Fibroblast of lung (primary cell): Measurements from ENCODE around the gene C6orf136. TPM values are rescaled to one million over a fixed set of nuclear protein-coding genes. Genes with fewer than 3 reads are reported as not detected.

Experiments
- DNase-seq, 2 donors: peaks; one replicate each; pipeline versions ENCODE4 v3.0.0 to v3.0.0-alpha.2; 2010; ENCODE audit warnings: low read depth in 2 of 2
- H2AFZ ChIP-seq: 2 replicates; pipeline ENCODE4 v1.5.1; 2012; ENCODE audit warnings: low read length, control low read depth, inconsistent platforms
- H3K27ac ChIP-seq: 2 replicates; pipeline ENCODE4 v1.5.1; 2011; ENCODE audit warnings: low read length, control low read depth; ENCODE audit not compliant: insufficient read depth
- H3K27me3 ChIP-seq: 2 replicates; pipeline ENCODE4 v1.5.1; 2011; ENCODE audit warnings: mild to moderate bottlenecking, low read length; ENCODE audit not compliant: control insufficient read depth, insufficient read depth
- H3K36me3 ChIP-seq: 2 replicates; pipeline ENCODE4 v1.5.1; 2011; ENCODE audit warnings: low read length; ENCODE audit not compliant: control insufficient read depth, insufficient read depth
- H3K4me1 ChIP-seq: 2 replicates; pipeline ENCODE4 v1.5.1; 2011; ENCODE audit warnings: low read length; ENCODE audit not compliant: control insufficient read depth, insufficient read depth; ENCODE audit errors: extremely low read depth
- H3K4me2 ChIP-seq: 2 replicates; pipeline ENCODE4 v1.5.1; 2011; ENCODE audit warnings: low read length, control low read depth; ENCODE audit not compliant: insufficient read depth; ENCODE audit errors: extremely low read depth
- H3K4me3 ChIP-seq, 4 experiments: fragments of 200-600 bp in 1 of 4; sonication (generic) in 1 of 4; replicated peaks in 1 of 4; 2 replicates each; pipeline ENCODE4 v1.5.1; 2011 to 2016; ENCODE audit warnings: low read length in 4 of 4, low read depth in 3 of 4, mild to moderate bottlenecking in 3 of 4, control low read depth in 2 of 4, inconsistent platforms in 1 of 4, mixed read lengths in 1 of 4; ENCODE audit not compliant: insufficient read depth in 1 of 4; ENCODE audit errors: control extremely low read depth in 1 of 4
- H3K79me2 ChIP-seq: 2 replicates; pipeline ENCODE4 v1.5.1; 2012; ENCODE audit warnings: mild to moderate bottlenecking, low read length, inconsistent platforms; ENCODE audit not compliant: control insufficient read depth, insufficient read depth
- H3K9ac ChIP-seq: 2 replicates; pipeline ENCODE4 v1.5.1; 2011; ENCODE audit warnings: mild to moderate bottlenecking, low read length, control low read depth; ENCODE audit not compliant: insufficient read depth
- H3K9me3 ChIP-seq: 2 replicates; pipeline ENCODE4 v1.5.1; 2012; ENCODE audit warnings: low read depth, low read length; ENCODE audit not compliant: control insufficient read depth, insufficient read depth
- H4K20me1 ChIP-seq: 2 replicates; pipeline ENCODE4 v1.5.1; 2011; ENCODE audit warnings: low read length; ENCODE audit not compliant: control insufficient read depth, insufficient read depth; ENCODE audit errors: extremely low read depth
- EZH2 ChIP-seq: IDR thresholded peaks from 2 replicates; pipeline ENCODE4 v1.5.1; 2012; ENCODE audit warnings: low read length, control low read depth, mild to moderate bottlenecking; ENCODE audit errors: missing control alignments
- polyA plus RNA-seq, 2 donors: library from polyadenylated mRNA; depleted of rRNA in 1 of 2; stranded (reverse) in 1 of 2; unstranded in 1 of 2; fragments of >200 nt; gene quantifications; 2 replicates each; pipeline ENCODE4 v1.2.1, GENCODE V29; 2011 to 2012; ENCODE audit warnings: missing spikeins in 1 of 2
- total RNA-seq: library from RNA; depleted of rRNA; stranded (reverse); fragments of >200 nt; gene quantifications from 2 replicates; pipeline ENCODE4 v1.2.1, GENCODE V29; 2014
- TF ChIP-seq, protein P1 (sequence below), 2 donors: IDR thresholded peaks in 1 of 2; conservative IDR thresholded peaks in 1 of 2; 1 replicate in 1 of 2; 2 replicates in 1 of 2; pipeline ENCODE4 v1.5.1; 2011 to 2012; ENCODE audit warnings: low read length in 2 of 2, control low read depth in 1 of 2, inconsistent platforms in 1 of 2, low read depth in 1 of 2, mild to moderate bottlenecking in 1 of 2

Gene C6orf136
- total and polyA plus RNA-seq, 2 donors (not counting 1 experiment from before 2014, with no cell fraction given), result 2.5 to 3.6 TPM

DNA sequence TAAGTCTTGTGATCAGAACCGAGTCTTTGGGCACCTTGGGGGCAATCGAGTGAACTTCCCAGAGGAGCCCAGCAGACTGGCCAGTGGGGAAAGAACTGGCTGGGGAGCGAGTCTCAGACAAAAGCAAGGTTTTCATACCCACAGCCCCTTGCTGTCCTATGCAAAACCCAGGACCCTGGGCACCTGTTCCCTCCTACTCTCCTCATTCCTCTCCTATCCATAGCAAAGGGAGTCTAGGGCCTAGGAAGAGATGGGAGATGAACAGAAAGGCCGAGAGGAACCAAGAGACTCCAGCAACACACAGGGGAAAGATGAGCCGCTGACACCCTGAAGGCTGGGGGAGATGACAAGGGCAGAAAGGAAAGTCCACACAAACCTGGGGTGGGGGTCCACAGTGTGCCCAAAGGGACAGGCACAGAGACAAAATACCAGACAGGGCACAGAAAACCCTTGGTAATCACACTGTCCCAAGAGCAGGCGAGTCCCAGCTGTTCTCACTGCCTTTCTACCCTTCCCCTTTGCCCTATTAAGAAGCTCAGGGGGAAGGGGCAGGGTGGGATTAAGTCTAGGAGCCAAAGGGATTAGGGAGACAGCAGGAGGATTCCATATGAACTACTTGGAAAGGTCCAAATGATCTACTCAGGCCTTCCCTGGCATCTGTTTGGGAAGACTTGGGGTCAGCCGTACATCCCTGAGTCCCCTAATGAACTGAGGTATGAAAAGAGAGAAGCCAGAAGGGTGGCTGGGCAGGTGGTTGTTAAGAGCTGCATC, 33.0 kb downstream of the C6orf136 start:
- peak overlapping the region; percentile 97 for H3K4me2 ChIP-seq
- TF ChIP-seq, protein P1, sequence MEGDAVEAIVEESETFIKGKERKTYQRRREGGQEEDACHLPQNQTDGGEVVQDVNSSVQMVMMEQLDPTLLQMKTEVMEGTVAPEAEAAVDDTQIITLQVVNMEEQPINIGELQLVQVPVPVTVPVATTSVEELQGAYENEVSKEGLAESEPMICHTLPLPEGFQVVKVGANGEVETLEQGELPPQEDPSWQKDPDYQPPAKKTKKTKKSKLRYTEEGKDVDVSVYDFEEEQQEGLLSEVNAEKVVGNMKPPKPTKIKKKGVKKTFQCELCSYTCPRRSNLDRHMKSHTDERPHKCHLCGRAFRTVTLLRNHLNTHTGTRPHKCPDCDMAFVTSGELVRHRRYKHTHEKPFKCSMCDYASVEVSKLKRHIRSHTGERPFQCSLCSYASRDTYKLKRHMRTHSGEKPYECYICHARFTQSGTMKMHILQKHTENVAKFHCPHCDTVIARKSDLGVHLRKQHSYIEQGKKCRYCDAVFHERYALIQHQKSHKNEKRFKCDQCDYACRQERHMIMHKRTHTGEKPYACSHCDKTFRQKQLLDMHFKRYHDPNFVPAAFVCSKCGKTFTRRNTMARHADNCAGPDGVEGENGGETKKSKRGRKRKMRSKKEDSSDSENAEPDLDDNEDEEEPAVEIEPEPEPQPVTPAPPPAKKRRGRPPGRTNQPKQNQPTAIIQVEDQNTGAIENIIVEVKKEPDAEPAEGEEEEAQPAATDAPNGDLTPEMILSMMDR (conservative IDR thresholded peaks at IDR 0.05 in 1 of 2, IDR thresholded peaks at IDR 0.05 in 1 of 2; ENCODE audit: low read depth in 1 of 2, low read length in 2 of 2), result no peak
- no peak for TF ChIP-seq EZH2
- H3K27me3 ChIP-seq, result no peaks in the 10 kb centered on the region
- no peak overlapping the region for H3K9ac ChIP-seq
- peaks cover 77% of the 10 kb centered on the region for H3K79me2 ChIP-seq
- H2AFZ ChIP-seq, result no peak overlapping the region
- no peak for DNase-seq
- H3K36me3 ChIP-seq, result peaks cover 29% of the 10 kb centered on the region
- peaks cover 10% of the 10 kb centered on the region for H3K4me1 ChIP-seq
- no peaks in the 10 kb centered on the region for H4K20me1 ChIP-seq
- peak overlapping the region; percentile 13 for H3K27ac ChIP-seq
- no peaks in the 10 kb centered on the region for H3K9me3 ChIP-seq
- H3K4me3 ChIP-seq, result peak overlapping the region; percentile 18 to 95 (median 38)

DNA sequence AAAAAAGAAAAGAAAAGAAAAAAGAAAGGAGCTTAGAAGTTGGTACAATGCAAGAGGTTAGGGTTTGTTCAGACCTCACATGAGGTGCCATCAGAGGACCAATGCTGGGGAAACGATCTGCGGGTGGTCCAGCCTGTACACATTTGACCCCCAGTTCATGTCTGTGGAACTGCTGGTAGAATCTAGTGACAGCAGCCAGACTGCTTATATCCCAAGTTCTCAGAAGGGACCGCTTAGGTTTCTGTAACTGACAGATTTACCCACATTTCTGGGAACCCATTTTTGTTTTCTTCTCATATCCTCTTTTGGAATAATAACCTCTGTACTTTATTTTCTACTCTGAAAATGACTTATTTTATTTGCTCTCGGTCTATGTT, 34.8 kb downstream of the C6orf136 start:
- Histone ChIP-seq H3K4me2 (peak overlapping the region; percentile 97), H3K79me2 (peaks cover 93% of the 10 kb centered on the region), H3K4me1 (peaks cover 10% of the 10 kb centered on the region), H3K9me3 (no peaks in the 10 kb centered on the region), H3K4me3 (peak overlapping the region; percentile 80 to 95 (median 94)), H3K27me3 (no peaks in the 10 kb centered on the region), H3K9ac (peak overlapping the region; percentile 25), H4K20me1 (no peaks in the 10 kb centered on the region), H2AFZ (no peak overlapping the region), H3K27ac (peak overlapping the region; percentile 44), H3K36me3 (peaks cover 28% of the 10 kb centered on the region)
- no peak for TF ChIP-seq EZH2
- TF ChIP-seq, protein P1 (conservative IDR thresholded peaks at IDR 0.05 in 1 of 2, IDR thresholded peaks at IDR 0.05 in 1 of 2; ENCODE audit: low read depth in 1 of 2, low read length in 2 of 2), result no peak
- no peak for DNase-seq

DNA sequence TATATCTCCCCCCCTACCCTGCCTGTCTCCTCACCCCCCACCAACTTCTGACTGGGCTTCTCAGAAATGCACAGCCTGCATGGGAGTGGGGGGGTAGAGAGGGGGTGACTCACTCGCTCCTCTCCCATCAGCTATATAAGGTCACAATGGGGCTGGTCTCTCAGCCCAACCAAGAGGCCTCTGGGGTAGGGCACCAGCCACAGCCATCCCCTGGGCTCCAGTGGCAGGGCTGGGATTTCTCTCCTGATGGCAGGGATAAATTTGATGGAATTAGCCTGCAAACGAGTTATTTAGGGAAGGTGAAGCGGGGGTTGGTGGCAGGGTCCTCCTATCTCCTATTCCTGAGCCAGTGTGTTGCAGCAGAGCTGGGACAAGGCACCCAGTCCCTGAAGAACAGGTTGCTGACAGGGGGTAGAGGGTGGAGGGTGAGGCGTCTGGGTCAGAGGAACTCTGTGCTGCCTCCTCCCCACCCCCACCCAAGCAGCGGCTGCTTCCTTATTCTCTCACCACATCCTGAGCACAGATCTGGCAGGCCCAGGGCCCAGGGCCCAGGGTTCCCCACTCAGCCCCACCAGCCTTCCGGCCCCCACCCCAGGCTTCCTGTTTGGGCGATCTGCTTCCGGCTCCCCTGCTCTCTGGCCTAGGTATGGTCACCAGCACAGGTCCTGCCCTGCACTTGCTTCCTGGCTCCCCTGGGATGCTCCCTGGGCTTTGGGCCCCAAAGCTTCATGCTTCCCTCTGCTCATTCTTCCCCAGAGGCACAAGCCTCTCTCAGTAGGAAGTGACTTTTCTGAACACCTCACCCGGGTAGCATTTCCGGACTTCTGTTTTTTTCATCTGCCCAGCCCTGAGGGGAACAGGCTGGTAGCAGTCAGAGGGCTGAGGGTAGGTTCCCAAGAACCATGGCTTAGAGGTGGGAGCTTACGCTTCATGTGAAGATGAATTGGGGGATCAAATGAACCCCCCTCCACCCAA, 35.5 kb downstream of the C6orf136 start:
- Histone ChIP-seq H3K9ac (peak overlapping the region; percentile 63), H3K36me3 (peaks cover 24% of the 10 kb centered on the region), H2AFZ (no peak overlapping the region), H3K4me2 (peak overlapping the region; percentile 97), H3K4me1 (peaks cover 10% of the 10 kb centered on the region), H3K27ac (peak overlapping the region; percentile 85), H3K79me2 (peaks cover 91% of the 10 kb centered on the region), H3K4me3 (peak overlapping the region; percentile 80 to 95 (median 94)), H3K9me3 (no peaks in the 10 kb centered on the region), H3K27me3 (no peaks in the 10 kb centered on the region), H4K20me1 (no peaks in the 10 kb centered on the region)
- TF ChIP-seq EZH2, result no peak
- TF ChIP-seq, protein P1 (conservative IDR thresholded peaks at IDR 0.05 in 1 of 2, IDR thresholded peaks at IDR 0.05 in 1 of 2; ENCODE audit: low read depth in 1 of 2, low read length in 2 of 2), result no peak
- DNase-seq, result peak; percentile 86 to 94
